Globus pallidus (tissue), 1 donor: ENCODE data around the gene APBA1.
A peak's percentile ranks its signal among the peaks of the same experiment; 100 is the strongest.

Source experiments
- DNase-seq: peaks from one replicate; pipeline ENCODE4 v3.0.0-alpha.2; 2015; ENCODE audit warnings: low spot score

APBA1 gene

GRCh38 chr9:69671879-69672595 lies at the start of gene APBA1:
Gene APBA1 (minus strand): TSS chr9:69672371.
- peak; percentile 90 for DNase-seq

DNA sequence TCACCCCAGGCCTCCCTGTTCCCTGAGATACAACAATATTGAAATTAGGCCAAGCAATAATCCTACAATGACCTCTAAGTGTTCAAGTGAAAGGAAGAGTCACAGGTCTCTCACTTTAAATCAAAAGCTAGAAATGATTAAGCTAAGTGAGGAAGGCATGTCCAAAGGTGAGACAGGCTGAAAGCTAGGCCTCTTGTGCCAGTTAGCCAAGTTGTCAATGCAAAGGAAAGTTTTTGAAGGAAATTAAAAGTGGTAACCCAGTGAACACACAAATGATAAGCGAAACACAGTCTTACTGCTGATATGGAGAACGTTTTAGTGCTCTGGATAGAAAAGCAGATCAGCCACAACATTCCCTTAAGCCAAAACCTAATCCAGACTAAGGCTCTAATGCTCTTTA lies 47.8 kb upstream of the APBA1 start:
- no peak for DNase-seq

DNA sequence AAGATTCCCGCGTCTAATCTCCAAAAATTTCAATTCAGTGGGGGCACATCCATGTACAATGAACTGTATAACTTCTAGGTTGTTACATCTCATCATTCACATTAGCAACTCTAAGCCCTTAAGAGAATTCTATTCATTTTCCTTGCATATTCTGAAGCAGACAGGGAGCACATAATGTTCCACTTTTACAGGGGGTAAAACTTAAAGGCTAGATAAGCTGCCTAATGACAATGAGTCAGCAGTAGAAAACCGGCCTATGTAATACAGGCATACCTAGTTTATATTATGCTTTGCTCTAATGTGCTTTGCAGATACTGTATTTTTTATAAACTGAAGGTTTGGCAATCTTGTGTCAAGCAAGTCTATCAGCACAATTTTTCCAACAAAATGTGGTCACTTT lies 47.2 kb upstream of the APBA1 start:
- no peak for DNase-seq

- no peak for DNase-seq
Observed at GRCh38 chr9:69718218-69718617, 46.0 kb upstream of the APBA1 start.

- no peak for DNase-seq
Observed at GRCh38 chr9:69715825-69716224, 43.7 kb upstream of the APBA1 start.

DNA sequence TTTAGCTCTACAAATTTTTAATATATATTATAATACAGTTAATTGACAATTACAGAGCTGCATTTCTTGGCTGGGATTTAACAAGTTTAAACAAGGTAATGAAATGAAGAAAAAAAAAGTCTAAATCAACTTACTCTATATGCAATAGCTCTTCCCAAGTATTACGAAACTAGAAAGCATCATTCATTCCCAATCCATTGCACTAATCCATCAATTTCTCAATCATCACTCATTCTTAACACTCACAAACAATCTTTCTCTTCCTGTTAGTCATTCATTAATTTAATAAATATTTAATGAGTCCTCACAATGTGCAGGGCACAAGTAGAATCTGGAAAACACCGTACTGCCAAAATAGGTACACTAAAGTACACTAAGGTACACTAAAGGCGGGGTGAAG lies 42.9 kb upstream of the APBA1 start:
- no peak for DNase-seq

GRCh38 chr9:69697475-69697874 lies 25.3 kb upstream of the APBA1 start:
- no peak for DNase-seq

DNA sequence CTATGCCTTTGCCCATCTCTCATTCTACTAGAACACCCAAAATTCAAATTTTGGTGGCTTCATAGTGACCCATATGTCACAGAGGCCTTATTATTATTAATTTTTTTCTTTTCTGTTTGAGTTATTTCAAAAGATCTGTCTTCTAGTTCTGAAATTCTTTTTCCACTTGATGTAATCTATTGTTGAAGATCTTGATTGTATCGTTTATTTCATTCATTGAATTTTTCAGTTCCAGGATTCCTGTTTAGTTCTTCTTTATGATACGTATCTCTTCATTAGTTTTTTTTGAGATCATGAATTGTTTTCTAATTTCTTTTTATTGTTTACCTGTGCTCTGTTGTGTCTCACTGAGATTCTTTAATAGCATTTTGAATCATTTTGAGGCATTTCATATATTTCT lies 24.6 kb upstream of the APBA1 start:
- no peak for DNase-seq

GRCh38 chr9:69689991-69690538 lies 17.9 kb upstream of the APBA1 start:
- no peak for DNase-seq

DNA sequence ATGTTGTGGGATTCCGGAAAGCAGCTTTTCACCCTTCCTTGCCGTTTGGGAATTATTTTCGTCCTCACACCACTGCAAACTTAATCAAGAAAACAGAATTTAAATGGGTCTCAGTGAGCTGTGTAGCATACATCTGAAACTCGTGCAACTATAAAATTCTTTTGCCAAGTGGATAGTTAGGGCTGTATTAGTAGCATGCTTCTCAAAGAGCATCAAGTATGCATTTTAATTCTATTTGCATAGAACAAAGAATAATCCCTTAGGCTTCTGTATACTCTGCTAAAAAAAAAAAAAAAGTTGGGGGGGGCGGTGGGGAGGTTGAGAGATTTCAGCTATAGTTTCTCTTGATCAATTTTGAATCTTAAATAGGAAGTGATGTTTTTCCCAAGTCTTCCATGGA lies 11.8 kb upstream of the APBA1 start:
- no peak for DNase-seq

DNA sequence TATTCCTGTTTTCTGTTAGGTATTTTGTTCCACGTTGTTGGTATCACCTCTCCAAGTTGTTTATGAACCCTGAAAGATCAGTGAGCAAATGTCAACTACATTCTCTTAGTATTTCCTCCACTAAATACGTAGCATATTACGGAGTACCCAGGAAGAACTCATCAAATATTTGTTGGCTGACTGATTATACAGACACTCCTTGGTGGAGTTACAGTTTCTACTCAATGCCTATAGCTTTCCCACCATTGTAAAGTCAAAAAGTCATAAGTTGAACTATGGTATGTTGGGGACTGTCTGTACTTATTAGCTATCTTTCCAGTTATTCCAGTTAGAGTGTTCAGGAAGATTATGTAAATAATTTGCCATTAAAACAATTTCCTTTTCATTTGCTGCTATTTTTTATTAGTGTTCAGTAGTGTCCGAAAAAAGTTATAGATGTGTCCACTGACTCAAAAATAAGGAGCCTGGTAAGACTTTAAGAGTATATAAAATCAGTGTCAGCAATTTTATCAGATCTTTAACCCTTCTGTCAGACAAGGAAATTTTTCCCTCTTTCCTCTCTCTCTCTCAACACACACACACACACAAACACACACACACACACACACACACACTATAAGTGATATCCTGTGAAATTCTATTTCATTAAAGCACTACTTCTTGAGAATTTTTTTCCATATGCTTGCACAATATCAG lies 6.8 kb upstream of the APBA1 start:
- no peak for DNase-seq

GRCh38 chr9:69677931-69678330 lies 5.8 kb upstream of the APBA1 start:
- no peak for DNase-seq

GRCh38 chr9:69675563-69675962 lies 3.4 kb upstream of the APBA1 start:
- DNase-seq, result no peak

DNA sequence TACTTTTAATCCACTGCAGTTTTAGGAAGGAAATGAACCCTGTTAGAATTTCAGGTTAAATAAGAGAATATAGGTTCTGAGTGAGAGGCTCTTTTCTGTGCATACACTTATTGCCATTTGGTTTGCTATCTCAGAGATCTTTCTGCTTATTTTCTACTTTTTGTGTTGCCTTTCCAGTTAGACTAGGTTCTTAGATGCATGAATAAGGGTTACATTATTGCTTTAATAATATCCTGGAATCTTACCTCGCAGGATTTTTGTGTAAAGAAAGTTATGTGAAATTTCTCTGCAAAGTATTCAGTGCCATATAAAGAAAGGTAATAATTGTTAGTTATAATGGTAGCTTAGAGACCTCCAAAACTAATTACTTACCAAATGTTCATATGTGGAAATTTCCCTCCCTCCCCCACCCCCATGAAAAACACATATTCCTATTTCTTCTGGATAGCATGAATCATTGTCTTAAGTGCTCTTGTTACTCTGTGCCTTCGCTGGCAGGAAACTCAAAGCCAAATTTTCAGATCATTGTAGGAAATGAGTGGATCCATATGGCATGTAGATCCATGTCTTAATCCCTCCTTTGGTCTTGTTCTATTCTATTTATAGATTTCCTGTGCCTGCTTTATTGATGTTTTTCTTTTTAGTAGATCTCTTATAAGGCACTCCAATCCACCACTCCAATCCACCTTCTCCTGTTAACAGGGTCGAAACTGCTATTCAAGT lies 2.7 kb upstream of the APBA1 start:
- DNase-seq, result no peak

GRCh38 chr9:69674112-69674685 lies 2.0 kb upstream of the APBA1 start:
- no peak for DNase-seq

DNA sequence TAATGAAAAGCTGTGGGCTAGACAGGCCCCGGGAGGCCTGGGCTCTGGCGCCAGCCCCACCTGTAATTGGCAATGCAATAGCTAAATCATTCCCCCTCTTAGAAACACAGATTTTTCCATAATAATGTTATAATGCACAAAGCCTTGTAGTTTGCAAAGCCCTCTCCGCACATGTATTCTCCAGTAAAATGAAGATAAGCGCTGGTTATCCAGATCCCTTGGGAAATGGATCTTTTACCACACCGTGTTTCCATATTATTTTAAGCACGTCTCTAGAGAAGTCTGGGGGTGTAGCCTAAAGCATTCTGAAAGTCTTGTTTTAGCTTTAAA lies 1.1 kb upstream of the APBA1 start:
- DNase-seq, result no peak

DNA sequence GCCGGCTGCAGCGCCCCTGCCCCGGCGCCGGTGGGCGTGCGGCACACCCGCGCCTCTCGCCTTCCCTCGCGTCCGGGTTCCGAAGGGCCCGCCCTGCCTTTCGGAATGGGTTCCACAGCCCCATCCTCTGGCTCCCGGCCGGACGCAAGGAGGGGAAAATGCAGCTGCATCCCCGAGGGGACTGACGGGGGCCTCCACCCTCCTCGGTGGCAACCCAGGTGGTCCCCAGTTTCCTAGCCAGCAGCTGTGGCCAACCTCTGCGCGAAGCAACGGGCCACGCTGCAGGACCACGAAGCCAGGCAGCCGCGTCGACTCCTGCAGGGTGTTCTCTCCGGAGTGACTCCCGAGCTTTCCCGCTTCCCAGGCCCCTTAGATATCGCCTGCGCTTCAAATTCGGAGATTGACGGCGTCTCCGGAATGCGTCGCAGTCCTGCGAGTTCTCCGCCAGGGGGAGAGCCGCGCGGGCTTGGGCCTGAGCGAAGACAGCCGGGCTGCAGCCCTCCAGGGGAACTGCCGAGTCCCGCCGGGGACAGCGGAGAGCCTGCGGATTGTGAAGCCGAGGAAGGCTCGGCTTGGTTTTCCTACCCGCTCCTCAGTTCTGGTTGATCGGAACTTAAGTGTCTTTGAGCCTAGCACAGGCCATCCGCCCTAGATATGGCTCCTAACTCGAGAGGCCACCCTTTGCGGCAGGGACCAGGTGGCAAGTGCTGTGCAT lies 582 bp upstream of the APBA1 start:
- peak; percentile 86 for DNase-seq

DNA sequence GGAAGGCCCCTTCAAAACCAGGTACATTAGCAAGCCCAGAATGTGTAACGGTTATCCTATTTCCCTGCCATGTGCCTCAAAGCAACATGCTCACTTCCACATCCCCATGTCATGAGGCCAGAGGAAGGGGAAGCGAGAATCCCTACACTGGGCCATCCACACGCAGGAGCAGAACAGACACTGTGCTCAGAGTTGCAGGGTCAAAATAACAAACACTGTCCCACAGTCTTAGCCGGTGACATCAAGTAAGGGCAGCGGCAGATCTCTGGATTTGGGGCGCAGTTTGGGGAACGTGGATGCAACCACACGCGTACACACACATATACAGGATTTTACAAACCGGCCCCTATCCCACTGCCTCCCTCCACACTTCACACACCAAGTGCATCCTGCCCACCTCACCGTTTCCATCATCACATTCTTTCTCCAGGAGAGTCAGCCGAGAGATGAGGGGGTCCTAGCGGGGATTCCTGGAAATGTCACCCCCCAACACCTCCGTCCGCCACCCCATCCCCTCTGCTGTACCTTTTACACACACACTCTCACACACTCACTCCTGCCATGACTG lies 776 bp downstream of the APBA1 start:
- peak; percentile 70 for DNase-seq

GRCh38 chr9:69667306-69667705 lies 4.9 kb downstream of the APBA1 start:
- DNase-seq, result no peak

- no peak for DNase-seq
Observed at GRCh38 chr9:69660304-69660703, 11.9 kb downstream of the APBA1 start.

GRCh38 chr9:69658987-69659675 lies 13.0 kb downstream of the APBA1 start:
- DNase-seq, result no peak
